HEK293 (cell line): Measurements from ENCODE around the gene SCUBE1.

Source experiments
- CTCF ChIA-PET: fragments of 350-600 bp; formaldehyde crosslinking; extraction: SDS; loops from one replicate; lab custom pipeline; 2021; ENCODE audit warnings: antibody characterized with exemption; lab: Yijun Ruan, JAX
- POLR2A ChIA-PET: fragments of 300-600 bp; formaldehyde crosslinking; extraction: SDS; loops from one replicate; lab custom pipeline; 2020; ENCODE audit warnings: antibody characterized with exemption, inconsistent platforms; lab: Yijun Ruan, JAX
- H3K27ac ChIP-seq: fragments of 200-500 bp; sonication (Bioruptor generic); 2 replicates; pipeline ENCODE4 v1.5.1; 2014; ENCODE audit warnings: low read depth, low read length, control low read depth, inconsistent platforms; ENCODE audit errors: extremely low read depth
- H3K36me3 ChIP-seq, 2 experiments: fragments of 200-500 bp in 1 of 2; sonication (Bioruptor generic) in 1 of 2; 1 replicate in 1 of 2; 2 replicates in 1 of 2; pipeline ENCODE4 v1.5.1; 2014 to 2017; ENCODE audit warnings: inconsistent platforms in 2 of 2, low read length in 2 of 2; ENCODE audit not compliant: control insufficient read depth in 2 of 2, insufficient read depth in 1 of 2
- H3K4me1 ChIP-seq: fragments of 200-500 bp; sonication (Bioruptor generic); 2 replicates; pipeline ENCODE4 v1.5.1; 2014; ENCODE audit warnings: mild to moderate bottlenecking, low read length, inconsistent platforms; ENCODE audit not compliant: control insufficient read depth, insufficient read depth
- H3K4me3 ChIP-seq: 2 replicates; pipeline ENCODE4 v1.5.1; 2011; ENCODE audit warnings: low read depth, mild to moderate bottlenecking, control low read depth, low read length, moderate library complexity
- H3K9me3 ChIP-seq: fragments of 200-500 bp; sonication (Bioruptor generic); 2 replicates; pipeline ENCODE4 v1.5.1; 2014; ENCODE audit warnings: low read depth, low read length, inconsistent platforms; ENCODE audit not compliant: control insufficient read depth, insufficient read depth
- FEZF1 ChIP-seq: fragments of 450-650 bp; formaldehyde crosslinking; IDR thresholded peaks from 2 replicates; pipeline ENCODE4 v1.5.1; 2016; ENCODE audit warnings: missing biosample characterization, missing genetic modification characterization
- PRDM1 ChIP-seq: fragments of 450-650 bp; formaldehyde crosslinking; IDR thresholded peaks from 2 replicates; pipeline ENCODE4; 2016; ENCODE audit warnings: missing biosample characterization, missing genetic modification characterization
- PRDM4 ChIP-seq: fragments of 450-650 bp; formaldehyde crosslinking; IDR thresholded peaks from 2 replicates; pipeline ENCODE4 v1.5.1; 2017; ENCODE audit warnings: missing biosample characterization, missing genetic modification characterization
- PRDM6 ChIP-seq: fragments of 450-650 bp; formaldehyde crosslinking; IDR thresholded peaks from 2 replicates; pipeline ENCODE4 v1.5.1; 2017; ENCODE audit warnings: missing biosample characterization, missing genetic modification characterization
- SCRT1 ChIP-seq: fragments of 450-650 bp; formaldehyde crosslinking; IDR thresholded peaks from 2 replicates; pipeline ENCODE4 v1.5.1; 2016; ENCODE audit warnings: missing biosample characterization, missing genetic modification characterization, borderline replicate concordance
- SP2 ChIP-seq: fragments of 450-650 bp; formaldehyde crosslinking; IDR thresholded peaks from 2 replicates; pipeline ENCODE4 v1.5.1; 2016; ENCODE audit warnings: missing biosample characterization, missing genetic modification characterization
- ZBTB17 ChIP-seq: fragments of 450-650 bp; formaldehyde crosslinking; IDR thresholded peaks from 2 replicates; pipeline ENCODE4 v1.5.1; 2016; ENCODE audit warnings: missing biosample characterization, missing genetic modification characterization
- ZBTB6 ChIP-seq: fragments of 450-650 bp; formaldehyde crosslinking; IDR thresholded peaks from 2 replicates; pipeline ENCODE4 v1.5.1; 2017; ENCODE audit warnings: missing biosample characterization, missing genetic modification characterization
- ZBTB7A ChIP-seq: fragments of 450-650 bp; formaldehyde crosslinking; IDR thresholded peaks from 2 replicates; pipeline ENCODE4 v1.5.1; 2016; ENCODE audit warnings: low read depth, missing biosample characterization, missing genetic modification characterization
- ZFHX2 ChIP-seq: fragments of 450-650 bp; formaldehyde crosslinking; conservative IDR thresholded peaks from 2 replicates; pipeline ENCODE4 v1.5.1; 2016; ENCODE audit warnings: missing biosample characterization, missing genetic modification characterization
- ZFP3 ChIP-seq: fragments of 450-650 bp; formaldehyde crosslinking; IDR thresholded peaks from 2 replicates; pipeline ENCODE4 v1.5.1; 2016; ENCODE audit warnings: low read depth, missing biosample characterization, missing genetic modification characterization
- ZNF223 ChIP-seq: fragments of 450-650 bp; formaldehyde crosslinking; IDR thresholded peaks from 2 replicates; pipeline ENCODE4 v1.5.1; 2016; ENCODE audit warnings: missing biosample characterization, missing genetic modification characterization
- ZNF311 ChIP-seq: fragments of 450-650 bp; formaldehyde crosslinking; IDR thresholded peaks from 2 replicates; pipeline ENCODE4 v1.5.1; 2017; ENCODE audit warnings: missing biosample characterization, missing genetic modification characterization, borderline replicate concordance
- ZNF366 ChIP-seq: fragments of 450-650 bp; formaldehyde crosslinking; conservative IDR thresholded peaks from 2 replicates; pipeline ENCODE4 v1.5.1; 2016; ENCODE audit warnings: missing biosample characterization, missing genetic modification characterization
- ZNF501 ChIP-seq: fragments of 450-650 bp; formaldehyde crosslinking; IDR thresholded peaks from 2 replicates; pipeline ENCODE4 v1.5.1; 2016; ENCODE audit warnings: missing biosample characterization, missing genetic modification characterization
- ZNF548 ChIP-seq: fragments of 450-650 bp; formaldehyde crosslinking; IDR thresholded peaks from 2 replicates; pipeline ENCODE4 v1.5.1; 2016; ENCODE audit warnings: missing biosample characterization, missing genetic modification characterization
- ZNF549 ChIP-seq: fragments of 450-650 bp; IDR thresholded peaks from 2 replicates; pipeline ENCODE4 v1.5.1; 2018; ENCODE audit warnings: missing biosample characterization, missing genetic modification characterization, mild to moderate bottlenecking, inconsistent platforms, moderate library complexity
- ZNF623 ChIP-seq: fragments of 450-650 bp; formaldehyde crosslinking; IDR thresholded peaks from 2 replicates; pipeline ENCODE4 v1.5.1; 2016; ENCODE audit warnings: missing biosample characterization, missing genetic modification characterization
- ZNF677 ChIP-seq: fragments of 450-650 bp; IDR thresholded peaks from 2 replicates; pipeline ENCODE4 v1.5.0; 2018; ENCODE audit warnings: missing biosample characterization, mild to moderate bottlenecking, missing genetic modification characterization, moderate library complexity
- ZNF692 ChIP-seq: fragments of 450-650 bp; formaldehyde crosslinking; IDR thresholded peaks from 2 replicates; pipeline ENCODE4 v1.5.1; 2016; ENCODE audit warnings: missing biosample characterization, missing genetic modification characterization
- ZNF76 ChIP-seq: fragments of 450-650 bp; formaldehyde crosslinking; IDR thresholded peaks from 2 replicates; pipeline ENCODE4; 2016; ENCODE audit warnings: low read depth, missing biosample characterization, missing genetic modification characterization, borderline replicate concordance
- ZNF768 ChIP-seq: fragments of 450-650 bp; formaldehyde crosslinking; IDR thresholded peaks from 2 replicates; pipeline ENCODE4 v1.5.1; 2018; ENCODE audit warnings: missing biosample characterization, mild to moderate bottlenecking, missing genetic modification characterization
- ZNF791 ChIP-seq: fragments of 450-650 bp; formaldehyde crosslinking; IDR thresholded peaks from 2 replicates; pipeline ENCODE4 v1.5.1; 2016; ENCODE audit warnings: missing biosample characterization, missing genetic modification characterization
- ZSCAN5A ChIP-seq: fragments of 450-650 bp; formaldehyde crosslinking; IDR thresholded peaks from 2 replicates; pipeline ENCODE4 v1.5.1; 2016; ENCODE audit warnings: missing biosample characterization, missing genetic modification characterization

Gene SCUBE1

GRCh38 chr22:43329061-43329460 lies 14.1 kb downstream of the SCUBE1 start:
- no peaks in the 10 kb centered on the region for H3K4me1 ChIP-seq
- ChIA-PET POLR2A (no interaction called here), CTCF (interaction anchor here (1.1 kb wide), 1 partner anchor 97 kb away, joined by 4 read pairs; no protein-coding TSS in a partner anchor)
- H3K27ac ChIP-seq, result no peak overlapping the region
- H3K9me3 ChIP-seq, result no peaks in the 10 kb centered on the region
- no peak overlapping the region for H3K4me3 ChIP-seq
- TF ChIP-seq ZNF548 (tag by site-specific recombination) (no peak), ZNF692 (tag by site-specific recombination) (no peak), PRDM4 (tag by site-specific recombination) (no peak), SP2 (no peak), SCRT1 (no peak), ZNF791 (tag by site-specific recombination) (no peak), ZNF677 (tag by site-specific recombination) (no peak), ZBTB6 (no peak), ZNF623 (tag by site-specific recombination) (no peak), ZBTB17 (tag by site-specific recombination) (no peak), ZNF501 (tag by site-specific recombination) (no peak), ZFHX2 (tag by site-specific recombination) (no peak), ZFP3 (no peak)
- TF ChIP-seq, all 188 proteins: peak for 0
- no peaks in the 10 kb centered on the region for H3K36me3 ChIP-seq

- TF ChIP-seq ZBTB7A (tag by site-specific recombination) (no peak), ZNF311 (no peak), FEZF1 (tag by site-specific recombination) (no peak), ZNF768 (peak; percentile 64; the same call in 1 of the 2 replicates)
- no peak overlapping the region for H3K27ac ChIP-seq
- no peaks in the 10 kb centered on the region for H3K9me3 ChIP-seq
- ChIA-PET CTCF (interaction anchor here (0.6 to 1.6 kb wide), 5 partner anchors 13 to 558 kb away, joined by 3 to 6 read pairs (median 3); no protein-coding TSS in a partner anchor), POLR2A (no interaction called here)
- no peaks in the 10 kb centered on the region for H3K36me3 ChIP-seq
- H3K4me3 ChIP-seq, result no peak overlapping the region
- H3K4me1 ChIP-seq, result no peaks in the 10 kb centered on the region
These were observed 16.1 kb downstream of the SCUBE1 start for GRCh38 chr22:43327157-43327438.

- ChIA-PET CTCF (interaction anchor here (0.8 to 1.6 kb wide), 4 partner anchors 13 to 558 kb away, joined by 3 to 6 read pairs (median 3); no protein-coding TSS in a partner anchor), POLR2A (no interaction called here)
- Histone ChIP-seq H3K27ac (no peak overlapping the region), H3K36me3 (no peaks in the 10 kb centered on the region), H3K4me1 (no peaks in the 10 kb centered on the region), H3K9me3 (no peaks in the 10 kb centered on the region), H3K4me3 (no peak overlapping the region)
- TF ChIP-seq ZNF366 (no peak), PRDM1 (no peak), ZNF623 (tag by site-specific recombination) (no peak), ZNF223 (tag by site-specific recombination) (no peak), ZNF549 (tag by site-specific recombination) (no peak), PRDM6 (tag by site-specific recombination) (peak; percentile 11; the same call in 1 of the 2 replicates), ZNF76 (tag by site-specific recombination) (no peak), ZSCAN5A (tag by site-specific recombination) (no peak)
These were observed 16.6 kb downstream of the SCUBE1 start for GRCh38 chr22:43326331-43327156.
